ENCODE data around the gene AGT. TPM values are rescaled to one million over a fixed set of nuclear protein-coding genes. Genes with fewer than 3 reads are reported as not detected.
"Not testable (repeated sequence)": the region's sequence is repeated elsewhere in the genome, so short reads cannot be mapped to it uniquely, and the experiment has no call there.

The AGT gene
- total RNA-seq, 3 donors from 2014 or later = 0.59 to 9.1 (median 8.2) TPM

GRCh38 chr1:230661976-230662375 is 51.9 kb downstream of the AGT start:
- H3K36me3 ChIP-seq = peaks cover 10% of the 10 kb centered on the region
- H3K27ac ChIP-seq = no peak overlapping the region
- DNase-seq (ENCODE audit: low spot score in 2 of 2) = no peak
- TF ChIP-seq CTCF (IDR thresholded peaks at IDR 0.05) (no peak), POLR2A (IDR thresholded peaks at IDR 0.05) (no peak), POLR2AphosphoS5 (IDR thresholded peaks at IDR 0.05) (no peak)
- intact Hi-C loops (cut with DNase I; ENCODE audit: low total_unique reads) = no loop called here
- no peak overlapping the region for H3K4me3 ChIP-seq
- H3K4me1 ChIP-seq = no peaks in the 10 kb centered on the region
- no peaks in the 10 kb centered on the region for H3K27me3 ChIP-seq
- no peaks in the 10 kb centered on the region for H3K9me3 ChIP-seq

GRCh38 chr1:230658691-230659090 is 55.2 kb downstream of the AGT start:
- DNase-seq (ENCODE audit: low spot score in 2 of 2) = no peak
- no peak for TF ChIP-seq POLR2A (IDR thresholded peaks at IDR 0.05)
- no peak for TF ChIP-seq CTCF (IDR thresholded peaks at IDR 0.05)
- no peak for TF ChIP-seq POLR2AphosphoS5 (IDR thresholded peaks at IDR 0.05)
- H3K4me3 ChIP-seq = no peak overlapping the region
- H3K27me3 ChIP-seq = no peaks in the 10 kb centered on the region
- H3K4me1 ChIP-seq = no peaks in the 10 kb centered on the region
- no peaks in the 10 kb centered on the region for H3K36me3 ChIP-seq
- H3K9me3 ChIP-seq = no peaks in the 10 kb centered on the region
- no peak overlapping the region for H3K27ac ChIP-seq
- intact Hi-C loops (cut with DNase I; ENCODE audit: low total_unique reads) = no loop called here

GRCh38 chr1:230658103-230658502 is 55.8 kb downstream of the AGT start:
- DNase-seq (ENCODE audit: low spot score in 2 of 2); H3K4me1 ChIP-seq; H3K4me3 ChIP-seq; intact Hi-C loops (cut with DNase I; ENCODE audit: low total_unique reads); H3K27ac ChIP-seq; H3K27me3 ChIP-seq; H3K9me3 ChIP-seq; H3K36me3 ChIP-seq: not testable (repeated sequence)

- H3K27me3 ChIP-seq; H3K4me3 ChIP-seq; H3K9me3 ChIP-seq; H3K4me1 ChIP-seq; H3K36me3 ChIP-seq; intact Hi-C loops (cut with DNase I; ENCODE audit: low total_unique reads); H3K27ac ChIP-seq; DNase-seq (ENCODE audit: low spot score in 2 of 2): not testable (repeated sequence)
Observed at GRCh38 chr1:230656719-230657118, 57.2 kb downstream of the AGT start.

Other genes with a start within 250 kb of the AGT start
- gene COG2, start 71.6 kb downstream of the AGT start, total RNA-seq = 10 to 100 TPM; 22.9 to 44.3 (median 33.4) TPM
- 1 to 10 TPM in 1 of 3 donors, not detected in 2; 2.3 TPM for gene CAPN9, start 33.3 kb upstream of the AGT start, total RNA-seq
- gene C1orf198, start 154.4 kb upstream of the AGT start, total RNA-seq = 100 to 1,000 TPM in 2 of 3 donors, 10 to 100 TPM in 1; 63.6 to 138 (median 124) TPM